Hepatocyte (in vitro differentiated cells): ENCODE results near the gene ENAH. TPM values are rescaled to one million over a fixed set of nuclear protein-coding genes. Genes with fewer than 3 reads are reported as not detected.

Source experiments
- DNase-seq: peaks from one replicate; pipeline ENCODE4 v3.0.0-alpha.2; 2016; ENCODE audit warnings: low spot score
- H2AFZ ChIP-seq: fragments of 200-600 bp; sonication (generic); 2 replicates; pipeline ENCODE4 v1.6.0; 2016; ENCODE audit warnings: antibody characterized with exemption, mild to moderate bottlenecking
- H3K27ac ChIP-seq: fragments of 200-600 bp; sonication (generic); 2 replicates; pipeline ENCODE4 v1.5.1; 2016; ENCODE audit warnings: mild to moderate bottlenecking
- H3K27me3 ChIP-seq: fragments of 200-600 bp; sonication (generic); 2 replicates; pipeline ENCODE4 v1.6.1; 2016
- H3K36me3 ChIP-seq: fragments of 200-600 bp; sonication (generic); replicated peaks from 2 replicates; pipeline ENCODE4 v1.5.1; 2016; ENCODE audit warnings: low read depth; ENCODE audit not compliant: insufficient read depth
- H3K4me1 ChIP-seq: fragments of 200-600 bp; sonication (generic); 2 replicates; pipeline ENCODE4 v1.5.1; 2016; ENCODE audit warnings: mild to moderate bottlenecking, moderate library complexity; ENCODE audit not compliant: insufficient read depth
- H3K4me2 ChIP-seq: fragments of 200-600 bp; sonication (generic); 2 replicates; pipeline ENCODE4 v1.6.0; 2016
- H3K4me3 ChIP-seq: fragments of 200-600 bp; sonication (generic); 2 replicates; pipeline ENCODE4 v1.5.1; 2016; ENCODE audit warnings: mild to moderate bottlenecking
- H3K79me2 ChIP-seq: fragments of 200-600 bp; sonication (generic); 2 replicates; pipeline ENCODE4 v1.6.0; 2017; ENCODE audit warnings: mild to moderate bottlenecking
- H3K9me2 ChIP-seq: fragments of 200-600 bp; sonication (generic); replicated peaks from 2 replicates; pipeline ENCODE4 v1.6.0; 2017; ENCODE audit warnings: mild to moderate bottlenecking; ENCODE audit not compliant: insufficient read depth
- H3K9me3 ChIP-seq: fragments of 200-600 bp; sonication (generic); 2 replicates; pipeline ENCODE4 v1.5.1; 2016; ENCODE audit warnings: low read depth, mild to moderate bottlenecking
- H4K20me1 ChIP-seq: fragments of 200-600 bp; sonication (generic); 2 replicates; pipeline ENCODE4 v1.6.0; 2016; ENCODE audit warnings: mild to moderate bottlenecking; ENCODE audit not compliant: insufficient read depth, poor library complexity, severe bottlenecking
- CTCF ChIP-seq: fragments of 200-600 bp; sonication (generic); IDR thresholded peaks from 2 replicates; pipeline ENCODE4 v1.5.1; 2016; ENCODE audit warnings: antibody characterized with exemption, mild to moderate bottlenecking; ENCODE audit not compliant: poor library complexity
- EZH2 ChIP-seq: fragments of 200-600 bp; sonication (generic); IDR thresholded peaks from 2 replicates; pipeline ENCODE4 v1.6.1; 2016; ENCODE audit warnings: antibody characterized with exemption, mild to moderate bottlenecking, borderline replicate concordance
- EZH2phosphoT487 ChIP-seq: fragments of 200-600 bp; sonication (generic); IDR thresholded peaks from one replicate; pipeline ENCODE4 v1.6.1; 2018; ENCODE audit warnings: antibody characterized with exemption, mild to moderate bottlenecking, low read depth, moderate library complexity; ENCODE audit not compliant: unreplicated experiment, severe bottlenecking
- WGBS: methylation state at CpG from one replicate; pipeline ENCODE4 v1.1.6; 2016; ENCODE audit warnings: low lambda C conversion rate; ENCODE audit errors: missing lambda C conversion rate; 5-methylcytosine and 5-hydroxymethylcytosine counted together
- polyA plus RNA-seq: library from polyadenylated mRNA; unstranded; fragments of >200 nt; fragmentation: Nextera tagmentation; extraction: Ambion mirVana; gene quantifications from 2 replicates; pipeline ENCODE4 v1.2.1, GENCODE V29; 2016
- total RNA-seq: library from RNA; depleted of rRNA; stranded (reverse); fragments of >200 nt; gene quantifications from 2 replicates; pipeline ENCODE4 v1.2.3, GENCODE V29; 2014

ENAH gene
- total and polyA plus RNA-seq, 2 experiments from 2014 or later = 51.3 to 115 TPM

- no peaks in the 10 kb centered on the region for H3K36me3 ChIP-seq
- no peak for TF ChIP-seq CTCF
- TF ChIP-seq EZH2phosphoT487 = no peak
- no peak for TF ChIP-seq EZH2
- WGBS = 79% methylated on average over 5 of the region's 5 CpGs
- H4K20me1 ChIP-seq = no peaks in the 10 kb centered on the region
- no peak overlapping the region for H3K27ac ChIP-seq
- no peaks in the 10 kb centered on the region for H3K79me2 ChIP-seq
- H2AFZ ChIP-seq = no peak overlapping the region
- H3K4me2 ChIP-seq = no peak overlapping the region
- H3K4me1 ChIP-seq = peaks cover 7% of the 10 kb centered on the region
- no peak overlapping the region for H3K4me3 ChIP-seq
- H3K9me2 ChIP-seq = no peaks in the 10 kb centered on the region
- no peak for DNase-seq
- no peaks in the 10 kb centered on the region for H3K9me3 ChIP-seq
- H3K27me3 ChIP-seq = no peaks in the 10 kb centered on the region
Measured at GRCh38 chr1:225462429-225462713, 190.6 kb downstream of the ENAH start.

- no peaks in the 10 kb centered on the region for H3K27me3 ChIP-seq
- H3K4me1 ChIP-seq = peaks cover 7% of the 10 kb centered on the region
- no peaks in the 10 kb centered on the region for H3K9me3 ChIP-seq
- H3K9me2 ChIP-seq = no peaks in the 10 kb centered on the region
- no peaks in the 10 kb centered on the region for H3K36me3 ChIP-seq
- H3K4me2 ChIP-seq = no peak overlapping the region
- H3K27ac ChIP-seq = no peak overlapping the region
- no peak overlapping the region for H3K4me3 ChIP-seq
- H3K79me2 ChIP-seq = no peaks in the 10 kb centered on the region
- WGBS = 85% methylated on average over 18 of the region's 19 CpGs
- no peaks in the 10 kb centered on the region for H4K20me1 ChIP-seq
- H2AFZ ChIP-seq = no peak overlapping the region
- TF ChIP-seq CTCF (no peak), EZH2phosphoT487 (no peak), EZH2 (no peak)
- no peak for DNase-seq
Measured at GRCh38 chr1:225461533-225462428, 191.1 kb downstream of the ENAH start.

GRCh38 chr1:225460737-225461532, 192.0 kb downstream of the ENAH start:
- peaks cover 7% of the 10 kb centered on the region for H3K4me1 ChIP-seq
- H3K4me2 ChIP-seq = no peak overlapping the region
- H3K27me3 ChIP-seq = no peaks in the 10 kb centered on the region
- WGBS = 73% methylated on average over 8 of the region's 8 CpGs
- no peaks in the 10 kb centered on the region for H3K9me2 ChIP-seq
- no peak overlapping the region for H2AFZ ChIP-seq
- no peak for DNase-seq
- TF ChIP-seq EZH2 (no peak), CTCF (no peak), EZH2phosphoT487 (no peak)
- H3K79me2 ChIP-seq = no peaks in the 10 kb centered on the region
- no peaks in the 10 kb centered on the region for H3K9me3 ChIP-seq
- no peaks in the 10 kb centered on the region for H4K20me1 ChIP-seq
- H3K27ac ChIP-seq = no peak overlapping the region
- H3K4me3 ChIP-seq = no peak overlapping the region
- H3K36me3 ChIP-seq = no peaks in the 10 kb centered on the region
